GM19452 (cell line): ENCODE measurements around the gene INS.

Source experiments
- ATAC-seq: cut with Tn5 transposase; IDR thresholded peaks from one replicate; pipeline ENCODE4 v1.9.1; 2021; ENCODE audit not compliant: unreplicated experiment

INS gene

DNA sequence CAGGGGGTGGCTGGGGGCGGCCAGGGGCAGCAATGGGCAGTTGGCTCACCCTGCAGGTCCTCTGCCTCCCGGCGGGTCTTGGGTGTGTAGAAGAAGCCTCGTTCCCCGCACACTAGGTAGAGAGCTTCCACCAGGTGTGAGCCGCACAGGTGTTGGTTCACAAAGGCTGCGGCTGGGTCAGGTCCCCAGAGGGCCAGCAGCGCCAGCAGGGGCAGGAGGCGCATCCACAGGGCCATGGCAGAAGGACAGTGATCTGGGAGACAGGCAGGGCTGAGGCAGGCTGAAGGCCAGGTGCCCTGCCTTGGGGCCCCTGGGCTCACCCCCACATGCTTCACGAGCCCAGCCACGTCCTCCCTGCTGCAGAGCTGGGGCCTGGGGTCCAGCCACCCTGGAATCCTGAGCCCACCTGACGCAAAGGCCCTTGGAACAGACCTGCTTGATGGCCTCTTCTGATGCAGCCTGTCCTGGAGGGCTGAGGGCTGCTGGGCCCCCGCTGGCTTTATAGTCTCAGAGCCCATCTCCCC, at the start of gene INS:
Gene INS, minus strand, starts transcription at position 474 of the 524 bp plus-strand sequence. Its CDS starts 238 bp downstream, at position 236.
- no peak for ATAC-seq

DNA sequence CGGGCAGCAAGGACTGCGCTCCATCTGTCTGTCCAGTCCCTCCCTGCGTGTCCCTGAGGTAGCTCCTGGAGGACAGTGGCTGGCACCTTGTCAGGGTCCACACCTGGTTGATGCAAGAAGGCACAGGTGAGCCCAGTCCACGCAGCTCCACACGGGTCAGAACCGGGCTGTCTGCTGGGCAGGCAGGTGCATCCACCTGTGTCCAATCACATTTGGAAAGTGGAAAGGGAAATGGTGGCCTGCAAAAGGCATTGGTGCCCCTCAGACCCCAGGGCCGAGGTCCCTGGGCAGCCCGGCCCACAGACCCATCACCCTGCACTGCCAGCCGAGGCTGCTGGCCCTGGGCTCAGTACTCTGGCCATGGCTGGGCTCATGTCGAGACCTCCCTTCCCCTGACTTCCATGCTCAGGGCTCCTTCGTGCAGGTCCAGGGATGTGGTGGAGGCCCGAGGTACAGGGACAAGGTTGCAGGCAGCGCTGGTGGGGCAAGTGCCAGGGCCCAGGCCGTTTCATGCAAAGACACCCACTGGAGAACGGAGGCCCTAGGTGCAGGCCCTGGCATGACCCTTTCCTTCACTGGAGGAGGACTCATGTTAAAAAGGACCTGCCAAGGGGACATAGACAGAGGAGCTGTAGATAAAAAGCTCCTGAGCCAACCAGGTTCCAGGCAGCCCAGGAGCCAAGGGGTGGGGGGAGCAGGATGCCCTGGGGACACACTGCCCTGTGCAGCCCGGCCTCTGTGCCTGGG, 49.5 kb upstream of the INS start:
- ATAC-seq, result no peak

DNA sequence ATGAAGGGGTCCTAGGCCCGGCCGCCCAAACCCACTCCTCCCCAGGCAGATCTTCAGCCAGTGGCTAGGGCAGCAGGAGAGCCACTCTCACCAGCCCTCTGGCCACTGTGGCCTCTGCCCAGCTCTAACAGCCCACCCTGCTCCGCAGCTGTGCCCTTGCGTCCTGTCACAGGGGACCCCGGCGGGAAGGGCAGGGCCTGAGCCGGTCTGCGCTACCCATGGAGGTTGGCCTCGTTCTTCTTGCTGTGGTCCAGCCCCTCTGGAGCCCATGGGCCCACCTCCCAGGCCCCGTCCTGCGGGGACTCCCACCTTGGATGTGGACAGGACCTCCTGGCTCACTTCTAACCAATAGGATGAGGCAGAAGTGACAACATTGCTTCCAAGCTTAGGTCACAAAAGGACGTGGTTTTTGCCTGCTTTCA, 48.9 kb upstream of the INS start:
- ATAC-seq, result no peak

DNA sequence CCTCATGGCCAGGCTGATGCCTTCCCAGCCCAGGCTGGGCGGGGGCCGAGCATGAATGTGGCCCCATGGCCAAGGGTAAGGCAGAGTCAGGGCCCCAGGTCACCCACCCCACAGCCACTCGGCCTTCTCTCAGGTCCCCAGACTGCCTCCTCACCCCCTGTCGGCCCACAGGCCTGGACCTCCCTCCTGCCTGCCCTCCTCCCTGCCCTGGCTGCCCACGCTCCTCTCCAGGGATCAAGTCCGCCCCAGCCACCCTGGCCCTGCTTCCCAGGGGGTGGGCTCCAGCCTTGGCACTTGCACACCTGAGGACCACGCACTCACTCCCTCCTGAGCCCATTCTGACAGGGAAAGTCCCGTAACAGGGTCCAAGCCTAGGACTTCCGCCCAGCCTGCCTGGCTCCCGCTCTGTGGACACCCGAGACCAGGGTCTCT, 48.4 kb upstream of the INS start:
- ATAC-seq, result no peak

DNA sequence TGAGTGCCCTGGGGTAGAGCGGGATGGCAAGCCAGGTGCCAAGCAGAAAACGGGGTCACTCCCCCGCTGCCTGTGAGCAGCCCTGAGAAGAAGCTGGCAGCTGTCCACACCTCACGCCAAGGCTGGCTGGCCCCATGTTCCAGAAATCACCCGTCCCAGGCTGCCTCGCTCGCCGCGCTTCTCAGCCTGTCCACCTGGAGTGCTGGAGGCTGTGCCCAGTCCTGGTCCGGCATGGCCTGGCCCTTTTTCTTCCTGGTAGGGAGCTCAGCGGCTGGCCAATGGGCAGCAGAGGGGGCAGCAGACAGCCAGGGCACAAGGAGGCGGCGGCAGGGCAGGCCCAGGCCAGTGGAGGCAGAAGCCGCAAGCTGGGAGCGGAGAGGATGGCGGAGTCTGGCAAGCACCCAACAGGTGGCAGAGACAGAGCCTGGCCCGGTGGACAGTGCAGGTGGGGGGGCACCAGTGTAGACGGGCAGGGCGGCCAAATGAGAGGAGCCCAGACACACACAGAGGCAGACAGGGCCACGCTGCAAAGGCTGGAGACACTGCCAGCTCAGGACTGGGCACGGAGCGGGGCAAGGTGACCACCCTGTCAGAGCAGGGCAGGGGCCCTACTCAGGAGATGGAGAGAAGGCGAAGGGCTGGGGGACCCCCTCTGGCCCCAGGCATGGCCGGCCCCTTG, 47.8 kb upstream of the INS start:
- no peak for ATAC-seq

DNA sequence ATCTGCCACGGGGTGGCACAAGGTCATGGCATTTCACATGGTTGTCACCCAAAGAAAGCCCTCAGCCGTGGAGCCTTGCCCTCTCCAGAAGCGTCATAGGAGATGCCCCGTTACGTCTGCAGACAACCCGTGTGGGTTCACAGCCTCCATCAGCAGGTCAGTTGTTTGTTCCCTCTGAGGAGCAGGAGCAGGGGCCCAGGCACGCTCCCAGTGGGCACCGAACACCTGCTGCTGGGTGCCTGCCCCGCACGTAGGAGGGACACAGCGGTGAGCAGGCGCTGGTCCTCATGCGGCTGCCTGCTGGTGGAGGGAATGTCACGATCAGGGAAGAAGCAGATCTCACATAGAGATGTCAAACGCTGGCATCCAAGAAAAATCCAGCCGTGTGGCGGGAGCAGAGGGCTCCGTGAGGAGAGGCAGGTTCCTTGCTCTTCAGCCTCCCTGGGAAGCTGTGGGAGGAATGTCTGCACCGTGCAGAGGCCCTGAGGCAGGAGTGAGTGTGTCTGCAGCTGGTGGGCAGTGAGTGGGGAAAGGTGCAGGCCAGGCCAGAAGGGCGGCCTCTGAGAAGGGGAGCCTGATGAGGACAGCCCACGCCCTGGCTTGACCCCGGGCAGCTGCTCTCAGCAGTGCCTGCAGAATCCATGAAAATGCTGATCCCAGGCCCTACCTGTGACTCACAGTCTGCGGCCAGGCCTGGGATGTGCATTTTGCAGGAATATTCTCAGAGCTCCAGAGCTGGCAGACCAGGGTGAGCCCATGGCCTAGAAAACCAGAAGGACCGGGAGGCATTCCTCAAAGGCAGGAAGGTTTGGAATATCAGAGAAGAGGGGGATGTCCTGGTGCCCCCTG, 47.0 kb upstream of the INS start:
- no peak for ATAC-seq

DNA sequence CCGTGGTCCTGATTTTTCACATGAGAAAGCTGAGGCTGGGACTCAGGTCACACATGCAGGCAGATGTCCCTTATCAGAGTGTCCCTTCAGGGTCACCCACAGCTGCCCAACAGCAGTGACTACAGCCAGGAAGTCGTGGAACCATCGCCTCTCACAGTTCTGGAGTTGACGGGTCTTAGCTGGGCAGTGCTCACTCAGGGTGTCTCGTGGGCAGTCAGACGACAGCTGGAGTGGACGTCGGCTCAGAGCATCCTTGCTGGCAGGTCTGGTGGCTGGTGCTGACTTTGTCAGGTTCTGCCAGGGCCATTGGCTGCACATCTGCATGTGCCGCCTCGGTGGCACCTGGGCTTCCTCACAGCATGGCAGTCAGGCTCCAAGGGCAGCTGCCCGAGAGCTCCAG, 46.2 kb upstream of the INS start:
- ATAC-seq, result no peak

DNA sequence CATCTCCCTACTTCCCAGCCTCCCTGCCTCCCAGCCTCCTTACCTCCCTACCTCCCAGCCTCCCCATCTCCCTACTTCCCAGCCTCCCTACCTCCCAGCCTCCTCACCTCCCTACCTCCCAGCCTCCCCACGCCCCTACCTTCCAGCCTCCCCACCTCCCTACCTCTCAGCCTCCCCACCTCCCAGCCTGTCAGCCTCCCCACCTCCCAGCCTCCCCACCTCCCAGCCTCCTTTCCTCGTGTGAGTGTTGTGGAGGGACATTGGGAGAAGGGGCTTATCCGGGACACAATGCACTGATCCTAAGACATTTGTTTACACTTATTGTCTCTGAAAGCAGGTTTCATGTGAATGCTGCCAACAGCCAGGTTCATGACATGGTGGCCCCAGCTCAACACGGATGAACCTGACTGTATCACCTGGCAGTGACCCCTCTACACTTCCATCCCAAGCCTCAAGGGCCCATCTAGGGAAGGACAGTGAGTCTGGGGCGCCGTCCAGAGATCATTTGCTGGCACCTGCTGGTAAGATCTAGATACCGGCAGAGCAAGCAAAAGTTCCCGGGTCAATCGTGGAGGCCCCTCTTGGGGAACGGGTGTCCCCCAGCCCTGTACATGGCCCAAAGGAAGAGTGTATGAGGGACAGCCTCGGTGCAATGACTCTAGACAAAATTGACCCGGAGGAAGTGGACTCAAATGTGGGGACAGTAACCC, 45.1 kb upstream of the INS start:
- no peak for ATAC-seq

DNA sequence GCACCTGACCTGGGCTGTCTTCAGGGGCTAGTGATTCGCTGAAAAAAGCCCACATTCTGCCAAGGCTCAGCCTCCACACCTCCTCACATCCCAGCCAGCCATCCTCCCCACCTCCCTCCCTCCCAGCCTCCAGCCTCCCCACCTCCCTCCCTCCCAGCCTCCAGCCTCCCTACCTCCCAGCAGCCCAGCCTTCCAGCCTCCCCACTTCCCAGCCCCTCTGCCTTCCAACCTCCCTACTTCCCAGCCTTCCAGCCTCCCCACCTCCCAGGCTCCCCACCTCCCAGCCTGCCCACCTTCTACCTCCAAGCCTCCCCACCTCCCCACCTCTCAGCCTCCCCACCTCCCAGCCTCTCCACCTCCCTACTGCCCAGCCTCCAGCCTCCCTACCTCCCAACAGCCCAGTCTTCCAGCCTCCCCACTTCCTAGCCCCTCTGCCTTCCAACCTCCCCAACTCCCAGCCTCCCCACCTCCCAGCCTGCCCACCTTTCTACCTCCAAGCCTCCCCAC, 44.3 kb upstream of the INS start:
- ATAC-seq, result no peak

DNA sequence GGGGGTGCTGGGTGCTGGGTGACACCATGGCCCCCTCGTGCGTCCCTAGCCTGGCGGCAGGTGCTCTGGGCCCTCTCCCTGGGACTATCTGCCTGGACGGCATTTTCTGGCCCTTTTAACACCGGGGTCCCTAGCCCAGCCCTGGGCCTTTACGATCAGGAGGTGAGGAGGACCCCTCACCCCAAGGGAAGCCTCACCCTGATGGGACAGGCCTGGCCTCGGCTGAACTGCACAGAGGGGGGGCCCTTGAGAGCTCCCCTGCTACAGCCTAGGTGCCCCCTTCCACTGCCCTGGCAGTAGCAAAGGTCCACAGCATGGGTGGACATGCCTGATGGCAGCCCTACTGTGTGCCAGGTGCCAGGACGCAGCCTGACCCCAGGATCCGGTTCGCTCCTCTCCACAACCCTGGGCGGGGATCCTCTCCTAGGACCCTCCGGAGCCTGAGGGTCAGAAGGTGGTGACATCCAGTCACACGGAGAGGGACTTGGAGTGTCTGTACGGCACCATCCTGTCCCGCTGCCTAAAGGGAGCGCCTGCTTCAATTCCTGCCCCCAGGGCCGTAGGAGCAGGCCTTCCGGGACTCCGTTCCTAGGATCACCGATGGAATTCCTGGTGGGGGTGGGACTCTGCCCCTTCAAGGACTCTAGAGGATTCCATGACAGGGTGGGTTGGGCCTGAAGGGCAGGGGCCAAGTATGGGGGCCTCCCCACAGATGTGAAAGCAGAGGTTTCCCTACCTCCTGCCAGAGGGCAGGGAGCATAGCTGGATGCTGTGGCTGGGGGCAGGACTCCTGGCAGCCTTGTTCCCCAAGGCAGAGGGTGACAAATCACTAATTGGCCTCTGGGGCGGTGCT, 43.6 kb upstream of the INS start:
- no peak for ATAC-seq

DNA sequence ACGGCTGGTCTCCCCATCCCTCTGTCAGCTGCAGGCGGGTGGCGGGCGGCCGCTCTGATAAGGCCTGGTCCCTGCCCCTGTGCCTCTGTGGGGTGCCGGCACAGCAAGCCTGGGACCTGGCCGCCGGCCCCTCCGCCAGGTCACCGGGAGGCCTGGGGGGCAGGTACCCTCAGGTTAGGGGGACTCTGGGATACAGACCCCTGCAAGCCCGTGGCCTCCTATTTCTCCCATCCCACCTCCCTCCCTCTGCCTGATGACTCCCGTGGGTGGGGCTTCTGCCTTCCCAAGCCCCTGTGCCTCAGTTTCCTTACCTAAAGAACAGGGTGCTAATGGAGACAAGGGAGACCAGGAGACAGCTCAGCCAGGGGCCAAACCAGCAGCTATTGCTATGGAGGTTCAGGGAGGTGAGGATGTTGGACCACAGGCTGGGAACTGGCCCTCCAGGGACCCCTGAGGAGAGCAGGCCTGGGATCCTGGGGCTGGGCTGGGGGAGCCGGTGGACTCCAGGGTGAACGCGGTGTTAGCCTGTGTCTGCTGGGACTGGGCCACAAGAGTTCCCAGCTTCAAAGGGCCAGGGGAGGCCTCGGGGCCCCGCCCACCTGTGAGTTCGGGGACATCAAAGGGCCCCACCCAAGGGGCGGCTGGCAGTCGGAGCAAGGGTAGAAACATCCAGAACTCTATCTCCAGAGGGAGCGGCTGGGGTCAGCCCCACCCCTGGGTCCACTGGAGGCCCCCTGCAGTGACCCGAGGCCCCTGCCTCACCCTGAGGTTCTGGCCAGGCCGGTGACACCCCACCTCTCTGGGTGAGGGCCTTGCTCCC, 42.6 kb upstream of the INS start:
- no peak for ATAC-seq

DNA sequence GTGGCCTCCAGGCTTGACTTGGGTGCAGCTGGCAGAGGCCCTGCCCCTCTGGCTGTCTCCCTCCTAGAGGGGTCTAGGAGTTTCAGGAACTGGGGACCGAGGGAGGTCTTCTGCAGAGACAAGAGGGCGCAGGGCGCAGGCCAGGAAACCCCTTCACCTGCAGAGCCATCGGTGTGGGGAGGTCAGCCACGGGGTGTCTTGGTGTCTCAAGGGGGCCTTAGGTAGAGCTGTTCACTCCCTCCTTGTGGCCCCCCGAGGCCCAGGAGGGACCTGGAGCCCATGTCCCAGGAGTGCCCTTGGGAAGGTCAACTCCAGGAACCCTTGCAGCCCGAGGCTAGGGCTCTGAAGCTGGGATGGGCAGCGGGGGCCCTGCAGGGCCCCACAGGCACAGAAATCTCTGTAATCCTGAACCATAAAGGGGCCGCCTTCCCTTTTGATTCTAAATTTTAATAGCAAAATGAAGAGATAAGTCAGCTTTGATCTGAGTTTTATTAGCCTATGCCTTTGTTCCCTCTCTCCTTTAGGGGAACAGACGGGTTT, 42.0 kb upstream of the INS start:
- no peak for ATAC-seq

DNA sequence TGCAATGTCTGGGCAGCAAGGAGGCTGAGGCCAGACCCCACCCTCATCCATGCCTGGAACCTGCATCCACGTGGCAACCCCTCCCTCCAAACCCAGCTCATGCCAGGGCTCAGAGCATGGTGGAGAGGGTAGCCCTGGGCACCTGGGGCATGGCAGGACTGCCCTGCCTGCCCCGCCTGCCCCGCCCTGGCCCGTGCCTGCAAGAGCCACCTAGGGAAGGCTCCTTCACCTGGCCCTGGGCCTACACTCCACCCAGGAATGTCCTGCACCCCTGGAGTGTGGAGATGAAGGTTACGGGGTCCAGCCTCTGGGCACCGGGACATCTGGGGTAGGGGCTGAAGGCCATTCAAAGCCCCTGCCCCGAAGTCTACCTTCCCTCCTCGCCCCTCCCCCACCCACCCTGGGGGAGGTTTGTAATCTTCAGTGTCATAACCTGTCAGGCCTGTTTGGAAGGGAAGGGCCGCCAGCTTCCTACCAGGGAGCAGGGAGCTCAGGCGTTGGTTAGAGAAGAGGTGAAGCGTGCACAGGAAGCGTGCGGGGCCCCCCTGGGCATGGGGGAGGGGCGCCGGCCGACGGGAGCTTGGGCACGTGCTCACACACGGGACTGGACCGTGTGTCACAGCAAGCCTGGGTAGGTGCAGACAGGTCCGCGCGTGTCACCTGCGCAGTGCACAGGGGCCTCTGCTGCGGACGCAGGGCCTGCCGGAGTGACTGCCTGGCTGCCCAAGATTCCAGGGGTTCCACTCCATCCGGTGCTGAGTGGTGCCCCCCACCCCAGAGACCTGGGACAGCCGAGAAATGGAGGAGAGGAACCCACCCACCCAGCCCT, 41.3 kb upstream of the INS start:
- ATAC-seq, result no peak

DNA sequence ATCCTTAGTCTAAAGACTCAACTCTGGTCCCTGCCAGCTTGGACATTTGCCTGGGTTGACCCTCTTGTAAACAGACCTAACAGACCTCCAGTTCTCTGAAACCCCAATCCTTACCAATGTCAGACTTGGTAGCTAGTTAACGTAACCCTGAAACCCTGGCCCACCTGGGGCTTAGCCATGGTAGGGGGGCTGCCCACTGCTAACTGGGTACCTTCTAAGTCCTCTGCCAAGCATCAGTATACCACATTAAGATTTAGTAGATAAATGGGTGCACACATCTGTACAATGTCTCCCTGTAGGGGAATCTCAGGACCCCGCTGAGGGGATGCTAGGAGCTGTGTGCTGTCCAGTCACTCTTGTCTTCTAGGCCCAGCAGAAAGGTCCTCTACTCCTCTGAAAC, 40.5 kb upstream of the INS start:
- no peak for ATAC-seq

DNA sequence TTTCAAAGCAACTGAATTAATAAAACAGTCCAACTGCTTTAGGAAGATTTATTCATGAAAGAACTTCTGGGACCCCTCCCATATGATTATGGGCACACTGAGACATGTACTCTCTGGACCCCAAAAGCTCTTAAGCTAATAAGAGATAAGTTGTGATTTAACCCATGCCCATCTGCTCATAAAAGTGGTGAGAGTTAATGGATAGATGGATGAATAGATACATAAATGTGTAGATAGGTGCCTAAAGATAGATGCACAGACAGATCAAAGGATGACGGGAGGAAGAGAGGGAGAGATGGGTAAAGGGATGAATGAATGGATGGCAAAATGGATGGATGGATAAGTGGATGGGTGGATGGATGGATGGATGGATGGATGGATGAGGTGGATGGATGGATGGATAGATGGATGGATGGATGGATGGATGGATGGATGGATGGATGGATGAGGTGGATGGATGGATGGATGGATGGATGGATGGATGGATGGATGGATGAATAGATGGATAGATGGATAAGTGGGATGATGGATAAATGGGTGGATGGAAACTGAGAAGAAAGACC, 40.0 kb upstream of the INS start:
- ATAC-seq, result no peak

DNA sequence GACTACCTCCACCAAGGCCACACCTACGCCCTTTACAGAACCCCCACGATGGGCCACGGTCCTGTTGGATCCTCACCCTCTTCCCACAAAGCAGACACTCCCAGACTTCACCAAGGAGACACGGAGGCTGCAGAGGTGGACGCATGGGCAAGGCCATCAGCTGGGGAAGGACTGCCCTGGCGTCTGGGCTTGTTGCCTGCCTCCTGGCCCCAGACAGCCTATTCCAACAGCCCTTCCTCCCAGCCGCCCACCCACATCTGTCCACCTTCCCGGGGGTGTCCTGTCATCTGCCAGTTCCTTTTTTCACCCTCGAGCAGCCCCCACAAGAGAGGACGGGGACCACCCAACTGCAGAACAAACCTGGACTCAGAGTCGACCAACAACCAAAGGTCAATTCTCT, 39.5 kb upstream of the INS start:
- ATAC-seq, result no peak
